ENCODE data around the gene OSBPL9.

Gene OSBPL9

GRCh38 chr1:51578383-51579109 is 38.3 kb upstream of the OSBPL9 start:
- TF ChIP-seq CTCF (IDR thresholded peaks at IDR 0.05; ENCODE audit: insufficient read depth, low read length, poor library complexity, severe bottlenecking): no peak
- DNase-seq (ENCODE audit: extremely low read depth, insufficient read length): peak; percentile 46
- Histone ChIP-seq H3K4me3 (replicated peaks; ENCODE audit: low read depth, low read length) (no peak overlapping the region), H3K36me3 (ENCODE audit: control insufficient read depth, insufficient read depth, low read length) (no peaks in the 10 kb centered on the region), H3K27me3 (replicated peaks; ENCODE audit: control insufficient read depth, insufficient read depth, low read length) (no peaks in the 10 kb centered on the region)

GRCh38 chr1:51581238-51581637 is 35.7 kb upstream of the OSBPL9 start:
- DNase-seq (ENCODE audit: extremely low read depth, insufficient read length): no peak
- no peaks in the 10 kb centered on the region for H3K36me3 ChIP-seq (ENCODE audit: control insufficient read depth, insufficient read depth, low read length)
- no peaks in the 10 kb centered on the region for H3K27me3 ChIP-seq (replicated peaks; ENCODE audit: control insufficient read depth, insufficient read depth, low read length)
- no peak overlapping the region for H3K4me3 ChIP-seq (replicated peaks; ENCODE audit: low read depth, low read length)
- no peak for TF ChIP-seq CTCF (IDR thresholded peaks at IDR 0.05; ENCODE audit: insufficient read depth, low read length, poor library complexity, severe bottlenecking)

DNA sequence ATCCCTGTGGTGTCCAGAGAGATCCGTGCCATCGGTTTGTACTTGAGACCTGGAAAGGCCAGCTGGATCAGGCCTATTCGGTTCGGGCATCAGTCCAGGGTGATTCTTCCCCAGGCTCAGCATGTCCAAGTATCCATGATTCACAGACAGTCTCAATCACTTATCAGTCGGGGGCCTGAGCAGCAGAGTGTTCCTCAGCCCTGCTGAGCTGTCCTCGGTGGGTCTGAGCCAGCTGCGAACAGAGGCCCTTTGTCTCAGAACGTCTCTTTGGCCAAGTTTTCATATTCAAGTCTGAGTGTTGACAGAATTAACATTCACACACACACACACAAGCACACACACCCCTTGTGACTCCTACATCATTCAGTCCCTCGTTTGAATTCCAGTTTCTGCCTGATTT is 33.4 kb upstream of the OSBPL9 start:
- TF ChIP-seq CTCF (IDR thresholded peaks at IDR 0.05; ENCODE audit: insufficient read depth, low read length, poor library complexity, severe bottlenecking): no peak
- H3K27me3 ChIP-seq (replicated peaks; ENCODE audit: control insufficient read depth, insufficient read depth, low read length): no peaks in the 10 kb centered on the region
- no peaks in the 10 kb centered on the region for H3K36me3 ChIP-seq (ENCODE audit: control insufficient read depth, insufficient read depth, low read length)
- H3K4me3 ChIP-seq (replicated peaks; ENCODE audit: low read depth, low read length): no peak overlapping the region
- DNase-seq (ENCODE audit: extremely low read depth, insufficient read length): no peak

GRCh38 chr1:51584021-51584420 is 32.9 kb upstream of the OSBPL9 start:
- Histone ChIP-seq H3K27me3 (replicated peaks; ENCODE audit: control insufficient read depth, insufficient read depth, low read length) (no peaks in the 10 kb centered on the region), H3K36me3 (ENCODE audit: control insufficient read depth, insufficient read depth, low read length) (no peaks in the 10 kb centered on the region), H3K4me3 (replicated peaks; ENCODE audit: low read depth, low read length) (no peak overlapping the region)
- no peak for DNase-seq (ENCODE audit: extremely low read depth, insufficient read length)
- TF ChIP-seq CTCF (IDR thresholded peaks at IDR 0.05; ENCODE audit: insufficient read depth, low read length, poor library complexity, severe bottlenecking): no peak

- no peaks in the 10 kb centered on the region for H3K27me3 ChIP-seq (replicated peaks; ENCODE audit: control insufficient read depth, insufficient read depth, low read length)
- no peak for DNase-seq (ENCODE audit: extremely low read depth, insufficient read length)
- no peaks in the 10 kb centered on the region for H3K36me3 ChIP-seq (ENCODE audit: control insufficient read depth, insufficient read depth, low read length)
- TF ChIP-seq CTCF (IDR thresholded peaks at IDR 0.05; ENCODE audit: insufficient read depth, low read length, poor library complexity, severe bottlenecking): no peak
- H3K4me3 ChIP-seq (replicated peaks; ENCODE audit: low read depth, low read length): no peak overlapping the region
These were observed 24.2 kb upstream of the OSBPL9 start for GRCh38 chr1:51592711-51593110.

DNA sequence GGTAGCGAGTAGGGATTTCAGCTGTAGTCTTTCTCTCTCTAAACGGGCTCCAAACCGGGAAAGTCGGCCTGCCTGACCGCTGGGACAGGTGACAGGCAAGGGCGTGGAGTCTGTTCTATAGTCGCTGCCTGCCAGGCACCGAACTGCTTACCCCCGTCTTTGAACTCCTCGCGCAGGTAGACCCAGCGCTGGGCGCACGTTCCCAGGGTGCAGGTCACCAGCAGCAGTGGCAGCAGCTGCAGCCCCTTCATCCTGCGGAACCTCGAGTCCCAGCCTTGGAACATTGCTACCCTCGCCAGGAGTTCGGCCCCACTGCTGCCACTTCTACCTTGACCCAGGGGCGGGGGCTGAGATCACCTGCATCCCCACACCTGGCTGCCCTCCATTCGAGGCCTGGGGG is 22.2 kb upstream of the OSBPL9 start:
- DNase-seq (ENCODE audit: extremely low read depth, insufficient read length): no peak
- no peaks in the 10 kb centered on the region for H3K36me3 ChIP-seq (ENCODE audit: control insufficient read depth, insufficient read depth, low read length)
- no peak for TF ChIP-seq CTCF (IDR thresholded peaks at IDR 0.05; ENCODE audit: insufficient read depth, low read length, poor library complexity, severe bottlenecking)
- no peak overlapping the region for H3K4me3 ChIP-seq (replicated peaks; ENCODE audit: low read depth, low read length)
- H3K27me3 ChIP-seq (replicated peaks; ENCODE audit: control insufficient read depth, insufficient read depth, low read length): no peaks in the 10 kb centered on the region
